H9 (cell line): Measurements from ENCODE around the gene GPR146. TPM values are rescaled to one million over a fixed set of nuclear protein-coding genes. Genes with fewer than 3 reads are reported as not detected.

ENCODE experiments used
- DNase-seq: peaks from one replicate; pipeline ENCODE4 v3.0.0-alpha.2; 2017
- H2AFZ ChIP-seq: one replicate; pipeline ENCODE4 v1.6.1; 2013; ENCODE audit warnings: mild to moderate bottlenecking, low read length, control low read depth, moderate library complexity
- H2AK5ac ChIP-seq: 2 replicates; pipeline ENCODE4 v1.6.1; 2013; ENCODE audit warnings: low read length, control low read depth, mixed read lengths; ENCODE audit not compliant: insufficient read length
- H2BK120ac ChIP-seq: one replicate; pipeline ENCODE4 v1.6.1; 2013; ENCODE audit warnings: low read depth, mild to moderate bottlenecking, low read length, control low read depth, inconsistent platforms; ENCODE audit not compliant: poor library complexity, severe bottlenecking
- H2BK12ac ChIP-seq: 2 replicates; pipeline ENCODE4 v1.6.1; 2013; ENCODE audit warnings: low read length, control low read depth, mixed read lengths, low read depth; ENCODE audit not compliant: insufficient read length
- H2BK15ac ChIP-seq: 2 replicates; pipeline ENCODE4 v1.6.1; 2013; ENCODE audit warnings: low read depth, low read length, control low read depth
- H2BK20ac ChIP-seq: one replicate; pipeline ENCODE4 v1.6.1; 2013; ENCODE audit warnings: low read depth, mild to moderate bottlenecking, low read length, control low read depth, inconsistent platforms; ENCODE audit not compliant: poor library complexity, severe bottlenecking
- H2BK5ac ChIP-seq: 2 replicates; pipeline ENCODE4 v1.6.1; 2013; ENCODE audit warnings: low read length, control low read depth, mixed read lengths; ENCODE audit not compliant: insufficient read length
- H3K14ac ChIP-seq: 2 replicates; pipeline ENCODE4 v1.6.1; 2013; ENCODE audit warnings: low read length, control low read depth; ENCODE audit not compliant: insufficient read depth
- H3K18ac ChIP-seq: 2 replicates; pipeline ENCODE4 v1.6.1; 2013; ENCODE audit warnings: low read depth, mild to moderate bottlenecking, mixed read lengths, low read length, control low read depth; ENCODE audit not compliant: insufficient read length
- H3K23ac ChIP-seq: 2 replicates; pipeline ENCODE4 v1.6.1; 2013; ENCODE audit warnings: low read length, control low read depth, mixed read lengths, low read depth; ENCODE audit not compliant: insufficient read length
- H3K23me2 ChIP-seq: 2 replicates; pipeline ENCODE4 v1.6.1; 2013; ENCODE audit warnings: low read depth, mild to moderate bottlenecking, mixed read lengths, low read length, control low read depth; ENCODE audit not compliant: insufficient read length, poor library complexity, severe bottlenecking
- H3K27ac ChIP-seq: 2 replicates; pipeline ENCODE4 v1.5.1; 2013; ENCODE audit warnings: low read length, control low read depth, mixed read lengths, low read depth; ENCODE audit not compliant: insufficient read length
- H3K27me3 ChIP-seq: 2 replicates; pipeline ENCODE4 v1.6.1; 2013; ENCODE audit warnings: low read length, control low read depth, inconsistent platforms; ENCODE audit not compliant: insufficient read depth
- H3K4ac ChIP-seq: 2 replicates; pipeline ENCODE4 v1.6.1; 2013; ENCODE audit warnings: low read depth, mild to moderate bottlenecking, control low read depth, inconsistent platforms, low read length, moderate library complexity
- H3K4me1 ChIP-seq: 2 replicates; pipeline ENCODE4 v1.6.1; 2013; ENCODE audit warnings: low read length, control low read depth, inconsistent platforms; ENCODE audit not compliant: insufficient read depth
- H3K4me2 ChIP-seq: 2 replicates; pipeline ENCODE4 v1.6.1; 2013; ENCODE audit warnings: low read length, control low read depth, mixed read lengths; ENCODE audit not compliant: insufficient read length, insufficient read depth
- H3K56ac ChIP-seq: 2 replicates; pipeline ENCODE4 v1.6.1; 2013; ENCODE audit warnings: low read depth, mild to moderate bottlenecking, mixed read lengths, low read length, control low read depth; ENCODE audit not compliant: insufficient read length
- H3K79me1 ChIP-seq: 2 replicates; pipeline ENCODE4 v1.6.1; 2013; ENCODE audit warnings: low read depth, mild to moderate bottlenecking, moderate library complexity, low read length, control low read depth, inconsistent platforms; ENCODE audit not compliant: insufficient read depth, poor library complexity, severe bottlenecking
- H3K79me2 ChIP-seq: 2 replicates; pipeline ENCODE4 v1.6.1; 2013; ENCODE audit warnings: low read length, control low read depth, inconsistent platforms; ENCODE audit not compliant: insufficient read depth
- H3K9ac ChIP-seq: 2 replicates; pipeline ENCODE4 v1.6.1; 2013; ENCODE audit warnings: low read length, control low read depth, mixed read lengths; ENCODE audit not compliant: insufficient read length; ENCODE audit errors: extremely low read depth
- H3K9me3 ChIP-seq: one replicate; pipeline ENCODE4 v1.6.1; 2013; ENCODE audit warnings: low read depth, low read length, inconsistent platforms; ENCODE audit not compliant: control insufficient read depth
- H3T11ph ChIP-seq: one replicate; pipeline ENCODE4 v1.6.1; 2013; ENCODE audit warnings: mild to moderate bottlenecking, low read length, control low read depth, inconsistent platforms
- H4K20me1 ChIP-seq: one replicate; pipeline ENCODE4 v1.6.1; 2013; ENCODE audit not compliant: control insufficient read depth, insufficient read length, insufficient read depth
- H4K5ac ChIP-seq: 2 replicates; pipeline ENCODE4 v1.6.1; 2013; ENCODE audit warnings: low read depth, mild to moderate bottlenecking, mixed read lengths, low read length, control low read depth; ENCODE audit not compliant: insufficient read length
- H4K8ac ChIP-seq: replicated peaks from 2 replicates; pipeline ENCODE4 v1.6.1; 2013; ENCODE audit warnings: low read length, control low read depth, mixed read lengths, low read depth; ENCODE audit not compliant: insufficient read length
- H4K91ac ChIP-seq: 2 replicates; pipeline ENCODE4 v1.6.1; 2013; ENCODE audit warnings: low read depth, mild to moderate bottlenecking, moderate library complexity, mixed read lengths, low read length, control low read depth; ENCODE audit not compliant: insufficient read length
- H3K27ac Mint-ChIP-seq, 3 experiments: 2 replicates in 2 of 3; 3 replicates in 1 of 3; pipeline ENCODE4 v1.8.0; 2020 to 2021; ENCODE audit warnings: mixed read lengths in 3 of 3, mild to moderate bottlenecking in 1 of 3, moderate library complexity in 1 of 3
- H3K27me3 Mint-ChIP-seq: 2 replicates; pipeline ENCODE4 v1.8.0; 2021; ENCODE audit warnings: low read depth, mild to moderate bottlenecking, moderate library complexity, mixed read lengths
- H3K36me3 Mint-ChIP-seq, 3 experiments: 2 replicates in 2 of 3; 3 replicates in 1 of 3; pipeline ENCODE4 v1.8.0; 2020 to 2021; ENCODE audit warnings: low read depth in 3 of 3, mixed read lengths in 3 of 3; ENCODE audit not compliant: insufficient read depth in 1 of 3
- H3K4me1 Mint-ChIP-seq, 2 experiments: 2 replicates each; pipeline ENCODE4 v1.8.0; 2020; ENCODE audit warnings: mixed read lengths in 2 of 2
- H3K4me3 Mint-ChIP-seq, 2 experiments: 2 replicates in 1 of 2; 3 replicates in 1 of 2; pipeline ENCODE4 v1.8.0; 2020 to 2021; ENCODE audit warnings: mild to moderate bottlenecking in 2 of 2, mixed read lengths in 2 of 2, moderate library complexity in 1 of 2
- H3K9me3 Mint-ChIP-seq, 2 experiments: 2 replicates in 1 of 2; 3 replicates in 1 of 2; pipeline ENCODE4 v1.8.0; 2020; ENCODE audit warnings: mild to moderate bottlenecking in 2 of 2, mixed read lengths in 2 of 2, moderate library complexity in 1 of 2
- CTCF ChIP-seq: fragments of 200-600 bp; sonication (generic); conservative IDR thresholded peaks from 3 replicates; pipeline ENCODE4 v1.8.0; 2021; ENCODE audit warnings: antibody characterized with exemption, mild to moderate bottlenecking
- WGBS: extraction: QIAGEN DNeasy Blood & Tissue Kit; methylation state at CpG from one replicate; pipeline ENCODE4 v1.1.7; 2013; ENCODE audit warnings: missing lambda C conversion rate, low lambda C conversion rate, mixed read lengths; ENCODE audit not compliant: insufficient read length; ENCODE audit errors: extremely low coverage; 5-methylcytosine and 5-hydroxymethylcytosine counted together
- total RNA-seq: library from RNA; stranded (reverse); gene quantifications from 2 replicates; pipeline ENCODE4 v1.2.1, GENCODE V29; 2021

GPR146 gene
- total RNA-seq, 1 experiment from 2014 or later, result 1.4 TPM

GRCh38 chr7:1074593-1075431 is 30.5 kb downstream of the GPR146 start:
- H3K23me2 ChIP-seq, result no peaks in the 10 kb centered on the region
- H2BK5ac ChIP-seq, result no peak overlapping the region
- TF ChIP-seq CTCF, result no peak
- no peak overlapping the region for H2AFZ ChIP-seq
- no peak overlapping the region for H2BK12ac ChIP-seq
- H3K23ac ChIP-seq, result no peak overlapping the region
- no peak overlapping the region for H3K4ac ChIP-seq
- H3K4me1 ChIP-seq, result no peaks in the 10 kb centered on the region
- no peak overlapping the region for H3K9ac ChIP-seq
- H3K27ac Mint-ChIP-seq, result no peak overlapping the region; a peak in 3 of 7 replicates
- peaks cover 9 to 10% of the 10 kb centered on the region in 2 experiments for H3K9me3 Mint-ChIP-seq
- H4K5ac ChIP-seq, result no peak overlapping the region
- no peak overlapping the region for H2BK20ac ChIP-seq
- no peak overlapping the region for H4K8ac ChIP-seq
- no peak overlapping the region; the same call in 1 of the 2 replicates for H3K14ac ChIP-seq
- H3K9me3 ChIP-seq, result no peaks in the 10 kb centered on the region
- H3K18ac ChIP-seq, result no peak overlapping the region
- H2BK15ac ChIP-seq, result no peak overlapping the region
- H3K79me2 ChIP-seq, result no peaks in the 10 kb centered on the region
- H3K4me3 Mint-ChIP-seq, result no peak overlapping the region
- no peak for DNase-seq
- H3K27me3 ChIP-seq, result no peaks in the 10 kb centered on the region
- H2BK120ac ChIP-seq, result no peak overlapping the region
- no CpG with 5 or more reads among the region's 30 CpGs for WGBS
- H3K4me2 ChIP-seq, result no peak overlapping the region
- H3K27me3 Mint-ChIP-seq, result peaks cover 3% of the 10 kb centered on the region; the same call in 1 of the 2 replicates
- peaks cover 5% of the 10 kb centered on the region for H4K20me1 ChIP-seq
- H3K79me1 ChIP-seq, result no peaks in the 10 kb centered on the region
- no peak overlapping the region for H3T11ph ChIP-seq
- no peak overlapping the region for H2AK5ac ChIP-seq
- peaks cover 3 to 11% of the 10 kb centered on the region in 2 experiments for H3K4me1 Mint-ChIP-seq
- peaks cover 4 to 9% (median 9%) of the 10 kb centered on the region in 3 experiments; a peak in 6 of 7 replicates for H3K36me3 Mint-ChIP-seq
- H4K91ac ChIP-seq, result no peak overlapping the region
- H3K27ac ChIP-seq, result no peak overlapping the region
- H3K56ac ChIP-seq, result no peak overlapping the region
